Fibroblast of the aortic adventitia (primary cell): ENCODE data around the gene CHRNA7. TPM values are rescaled to one million over a fixed set of nuclear protein-coding genes. Genes with fewer than 3 reads are reported as not detected.

Experiments used
- DNase-seq: peaks from one replicate; pipeline ENCODE4 v3.0.0-alpha.2; 2010; ENCODE audit warnings: low read depth
- H3K4me3 ChIP-seq: 2 replicates; pipeline ENCODE4 v1.5.1; 2011; ENCODE audit warnings: low read depth, mild to moderate bottlenecking, control low read depth, low read length, moderate library complexity
- CTCF ChIP-seq: IDR thresholded peaks from 2 replicates; pipeline ENCODE4 v1.5.1; 2011; ENCODE audit warnings: mild to moderate bottlenecking, low read length, control low read depth, inconsistent platforms; ENCODE audit not compliant: insufficient read depth
- total RNA-seq: library from RNA; depleted of rRNA; stranded (reverse); fragments of >200 nt; gene quantifications from 2 replicates; pipeline ENCODE4 v1.2.3, GENCODE V29; 2012; ENCODE audit warnings: low replicate concordance

CHRNA7 gene
- total RNA-seq, 1 donor = 0.18 TPM

- TF ChIP-seq CTCF = no peak
- DNase-seq = no peak
- no peak overlapping the region for H3K4me3 ChIP-seq
Observed at GRCh38 chr15:32117122-32117521, 86.8 kb downstream of the CHRNA7 start.

GRCh38 chr15:32119286-32119685, 89.0 kb downstream of the CHRNA7 start:
- no peak overlapping the region for H3K4me3 ChIP-seq
- TF ChIP-seq CTCF = no peak
- DNase-seq = no peak

- no peak for TF ChIP-seq CTCF
- no peak overlapping the region for H3K4me3 ChIP-seq
- DNase-seq = no peak
Observed at GRCh38 chr15:32119694-32120330, 89.5 kb downstream of the CHRNA7 start.

GRCh38 chr15:32120577-32121383, 90.5 kb downstream of the CHRNA7 start:
- TF ChIP-seq CTCF = no peak
- DNase-seq = no peak
- H3K4me3 ChIP-seq = no peak overlapping the region

- TF ChIP-seq CTCF = no peak
- no peak overlapping the region for H3K4me3 ChIP-seq
- no peak for DNase-seq
Observed at GRCh38 chr15:32121384-32121695, 91.0 kb downstream of the CHRNA7 start.

GRCh38 chr15:32122013-32122412, 91.7 kb downstream of the CHRNA7 start:
- DNase-seq = no peak
- no peak overlapping the region for H3K4me3 ChIP-seq
- no peak for TF ChIP-seq CTCF
